ENCODE measurements around the gene TNFAIP2. TPM values are rescaled to one million over a fixed set of nuclear protein-coding genes. Genes with fewer than 3 reads are reported as not detected.

TNFAIP2 gene
- total RNA-seq, 1 experiment from 2014 or later: 366 TPM

DNA sequence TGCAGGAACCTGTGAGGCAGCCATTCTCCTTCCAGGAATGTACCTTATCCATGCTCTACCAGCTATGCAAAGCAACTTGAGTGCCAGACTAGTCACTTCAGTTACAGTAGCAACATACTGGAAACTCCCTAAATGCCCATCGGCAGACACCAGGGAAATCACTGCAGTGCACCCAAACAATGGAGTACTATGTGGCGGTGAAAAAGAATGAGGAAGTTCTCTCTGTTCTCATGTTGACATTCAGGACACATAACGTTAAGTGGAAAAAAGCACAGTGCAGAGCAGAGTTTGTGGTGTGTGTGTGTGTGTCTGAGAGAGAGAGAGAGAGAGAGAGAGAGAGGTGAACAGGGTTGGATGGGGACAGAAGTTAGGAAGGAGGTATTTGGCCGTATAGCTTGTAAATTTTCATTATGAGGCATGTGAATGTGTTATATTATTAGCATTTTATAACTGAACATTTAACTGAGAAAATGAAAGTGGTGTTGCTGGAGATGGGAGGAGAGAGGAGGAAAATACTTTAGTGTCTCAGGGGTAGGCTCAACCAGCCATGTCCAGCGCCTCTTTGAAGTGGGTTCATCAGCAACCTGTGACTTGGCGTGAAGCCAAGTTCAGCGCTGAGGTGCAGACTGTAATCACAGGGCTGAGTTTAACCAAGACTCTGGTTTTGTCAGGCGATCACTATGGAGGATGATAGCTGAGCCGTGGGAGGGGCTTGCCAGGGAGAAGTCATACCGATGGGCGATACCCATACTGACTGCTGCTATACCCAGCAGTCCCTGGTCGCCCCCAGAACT lies 17.3 kb downstream of the TNFAIP2 start:
- H3K9me3 ChIP-seq (ENCODE audit: insufficient read depth, low read depth): no peaks in the 10 kb centered on the region
- H3F3A ChIP-seq (ENCODE audit: insufficient read depth, low read depth): peaks cover 92% of the 10 kb centered on the region
- peaks cover 67% of the 10 kb centered on the region for H3K4me1 ChIP-seq (replicated peaks; ENCODE audit: insufficient read depth)
- peaks cover 7% of the 10 kb centered on the region for H3K36me3 ChIP-seq (ENCODE audit: low read depth)
- CTCF ChIA-PET: interaction anchor here (0.6 to 1.9 kb wide), 5 partner anchors 9 to 36 kb away, joined by 3 to 83 read pairs (median 6); no protein-coding TSS in a partner anchor
- POLR2A ChIA-PET (ENCODE audit: unreplicated experiment): interaction anchor here (0.6 to 0.7 kb wide), 3 partner anchors 21 to 193 kb away, joined by 3 to 6 read pairs (median 3); partner anchors contain the start of gene EIF5
- TF ChIP-seq EZH2 (IDR thresholded peaks at IDR 0.05; ENCODE audit: low read depth): no peak
- TF ChIP-seq, protein P1, sequence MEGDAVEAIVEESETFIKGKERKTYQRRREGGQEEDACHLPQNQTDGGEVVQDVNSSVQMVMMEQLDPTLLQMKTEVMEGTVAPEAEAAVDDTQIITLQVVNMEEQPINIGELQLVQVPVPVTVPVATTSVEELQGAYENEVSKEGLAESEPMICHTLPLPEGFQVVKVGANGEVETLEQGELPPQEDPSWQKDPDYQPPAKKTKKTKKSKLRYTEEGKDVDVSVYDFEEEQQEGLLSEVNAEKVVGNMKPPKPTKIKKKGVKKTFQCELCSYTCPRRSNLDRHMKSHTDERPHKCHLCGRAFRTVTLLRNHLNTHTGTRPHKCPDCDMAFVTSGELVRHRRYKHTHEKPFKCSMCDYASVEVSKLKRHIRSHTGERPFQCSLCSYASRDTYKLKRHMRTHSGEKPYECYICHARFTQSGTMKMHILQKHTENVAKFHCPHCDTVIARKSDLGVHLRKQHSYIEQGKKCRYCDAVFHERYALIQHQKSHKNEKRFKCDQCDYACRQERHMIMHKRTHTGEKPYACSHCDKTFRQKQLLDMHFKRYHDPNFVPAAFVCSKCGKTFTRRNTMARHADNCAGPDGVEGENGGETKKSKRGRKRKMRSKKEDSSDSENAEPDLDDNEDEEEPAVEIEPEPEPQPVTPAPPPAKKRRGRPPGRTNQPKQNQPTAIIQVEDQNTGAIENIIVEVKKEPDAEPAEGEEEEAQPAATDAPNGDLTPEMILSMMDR (conservative IDR thresholded peaks at IDR 0.05): no peak; the same call in 1 of the 2 replicates
- no TSS peak for BruUV-seq (replicated peaks)
- H3K4me2 ChIP-seq: 0 out of 2 replicates have a peak overlapping the region, but pooled peaks have one; percentile 1
- no peaks in the 10 kb centered on the region for H3K9me2 ChIP-seq (ENCODE audit: insufficient read depth)
- no peak overlapping the region for H2AFZ ChIP-seq
- no peaks in the 10 kb centered on the region for H3K27me3 ChIP-seq (ENCODE audit: insufficient read depth, low read depth)
- intact Hi-C loops (cut with micrococcal nuclease; ENCODE audit: unreplicated experiment): loop anchor here (1.0 kb wide), 2 partner anchors 35 to 152 kb away; no protein-coding TSS in a partner anchor
- no peaks in the 10 kb centered on the region for H3K79me2 ChIP-seq (ENCODE audit: low read depth)
- H4K20me1 ChIP-seq (ENCODE audit: insufficient read depth): 0 out of 2 replicates have a peak, but pooled peaks cover 10% of the 10 kb centered on the region
- no peak overlapping the region for H3K4me3 ChIP-seq
- H3K27ac ChIP-seq: peak overlapping the region; percentile 30
- peak; percentile 58 to 75 for DNase-seq

DNA sequence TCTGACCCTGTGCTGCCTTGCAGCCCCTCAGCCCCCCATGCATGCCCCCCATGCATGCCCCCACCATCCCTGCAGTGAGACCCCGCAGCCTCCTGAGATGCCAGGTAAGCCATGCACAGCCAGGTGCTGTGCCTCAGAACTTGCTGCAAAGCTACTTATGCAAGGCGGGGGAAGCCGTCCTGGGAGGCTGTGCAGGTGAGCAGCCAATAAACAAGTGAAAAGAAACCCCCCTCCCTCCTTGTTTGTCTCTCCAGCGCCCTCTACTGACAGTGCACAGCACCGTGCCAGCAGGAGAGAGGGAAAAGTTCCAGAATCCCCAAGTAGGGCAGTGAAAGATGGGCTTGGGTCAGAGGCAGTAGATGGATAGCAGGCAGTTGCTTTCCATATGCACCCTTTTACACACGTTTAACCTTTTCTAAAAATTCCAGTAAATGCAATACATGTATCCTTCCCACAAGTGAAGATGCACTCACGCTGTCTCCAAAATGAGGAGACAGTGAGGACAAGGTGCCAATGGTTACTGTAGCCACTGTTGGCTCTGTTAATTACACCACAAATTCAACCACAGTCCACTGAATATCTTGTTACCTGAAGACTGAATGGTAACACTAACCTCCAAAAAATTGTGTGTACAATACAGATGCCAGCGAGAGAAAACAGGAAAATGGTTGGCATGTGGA lies 18.0 kb downstream of the TNFAIP2 start:
- Histone ChIP-seq H4K20me1 (ENCODE audit: insufficient read depth) (0 out of 2 replicates have a peak, but pooled peaks cover 2% of the 10 kb centered on the region), H3K27ac (0 out of 2 replicates have a peak overlapping the region, but pooled peaks have one; percentile 30), H3K4me1 (replicated peaks; ENCODE audit: insufficient read depth) (peaks cover 59% of the 10 kb centered on the region), H3K9me2 (ENCODE audit: insufficient read depth) (no peaks in the 10 kb centered on the region), H3K79me2 (ENCODE audit: low read depth) (no peaks in the 10 kb centered on the region), H3K27me3 (ENCODE audit: insufficient read depth, low read depth) (no peaks in the 10 kb centered on the region), H2AFZ (no peak overlapping the region), H3K4me3 (no peak overlapping the region), H3K4me2 (0 out of 2 replicates have a peak overlapping the region, but pooled peaks have one; percentile 1), H3F3A (ENCODE audit: insufficient read depth, low read depth) (peaks cover 88% of the 10 kb centered on the region), H3K9me3 (ENCODE audit: insufficient read depth, low read depth) (no peaks in the 10 kb centered on the region), H3K36me3 (ENCODE audit: low read depth) (no peaks in the 10 kb centered on the region; the same call in 1 of the 2 replicates)
- POLR2A ChIA-PET (ENCODE audit: unreplicated experiment): interaction anchor here (0.6 to 0.7 kb wide), 3 partner anchors 20 to 73 kb away, joined by 3 to 24 read pairs (median 6); no protein-coding TSS in a partner anchor
- DNase-seq: peak; percentile 78 to 84
- no TSS peak for BruUV-seq (replicated peaks)
- intact Hi-C loops (cut with micrococcal nuclease; ENCODE audit: unreplicated experiment): loop anchor here (1.0 kb wide), 2 partner anchors 36 to 151 kb away; no protein-coding TSS in a partner anchor
- TF ChIP-seq EZH2 (IDR thresholded peaks at IDR 0.05; ENCODE audit: low read depth): no peak
- TF ChIP-seq, protein P1 (conservative IDR thresholded peaks at IDR 0.05): peak; percentile 99
- CTCF ChIA-PET: interaction anchor here (0.6 to 1.9 kb wide), 5 partner anchors 10 to 36 kb away, joined by 3 to 83 read pairs (median 6); no protein-coding TSS in a partner anchor

DNA sequence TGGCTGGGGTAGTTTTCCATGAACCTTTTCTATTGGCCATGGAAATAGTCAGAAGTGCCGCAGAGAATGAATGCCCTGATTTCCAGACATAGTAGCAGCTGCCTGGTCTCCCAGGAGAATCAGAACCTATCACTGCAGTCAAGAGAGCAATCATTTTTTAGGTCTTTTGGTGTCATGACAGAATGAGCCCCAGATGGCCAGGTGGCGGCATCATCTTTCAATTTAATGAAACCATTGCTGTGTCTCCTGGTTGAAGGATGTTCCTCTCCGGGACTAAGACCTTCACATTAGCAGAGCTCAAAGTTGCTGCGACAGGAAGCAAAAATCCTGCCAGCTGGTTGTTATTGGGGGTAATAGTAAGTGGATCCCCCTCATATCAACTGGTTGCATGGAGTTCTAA lies 18.8 kb downstream of the TNFAIP2 start:
- ChIA-PET POLR2A (ENCODE audit: unreplicated experiment) (interaction anchor here (0.5 kb wide), 1 partner anchor 154 kb away, joined by 7 read pairs; no protein-coding TSS in a partner anchor), CTCF (interaction anchor here (1.1 to 1.4 kb wide), 3 partner anchors 37 to 154 kb away, joined by 3 to 9 read pairs (median 3); no protein-coding TSS in a partner anchor)
- Histone ChIP-seq H3K27ac (no peak overlapping the region), H3K9me3 (ENCODE audit: insufficient read depth, low read depth) (no peaks in the 10 kb centered on the region), H3K4me2 (no peak overlapping the region), H3K27me3 (ENCODE audit: insufficient read depth, low read depth) (no peaks in the 10 kb centered on the region), H2AFZ (no peak overlapping the region), H3K4me1 (replicated peaks; ENCODE audit: insufficient read depth) (peaks cover 52% of the 10 kb centered on the region), H3K4me3 (no peak overlapping the region), H3F3A (ENCODE audit: insufficient read depth, low read depth) (peaks cover 80% of the 10 kb centered on the region), H4K20me1 (ENCODE audit: insufficient read depth) (no peaks in the 10 kb centered on the region), H3K36me3 (ENCODE audit: low read depth) (no peaks in the 10 kb centered on the region), H3K9me2 (ENCODE audit: insufficient read depth) (no peaks in the 10 kb centered on the region), H3K79me2 (ENCODE audit: low read depth) (no peaks in the 10 kb centered on the region)
- no TSS peak for BruUV-seq (replicated peaks)
- TF ChIP-seq, protein P1 (conservative IDR thresholded peaks at IDR 0.05): no peak
- TF ChIP-seq EZH2 (IDR thresholded peaks at IDR 0.05; ENCODE audit: low read depth): no peak
- intact Hi-C loops (cut with micrococcal nuclease; ENCODE audit: unreplicated experiment): no loop called here
- DNase-seq: no peak

Measured in PC-9 (cell line).